Tibial nerve (tissue), 4 donors: Measurements from ENCODE around the gene RARB.

Experiments
- EP300 ChIP-seq, 2 donors: sonication (generic); formaldehyde crosslinking; IDR thresholded peaks; one replicate each; pipeline ENCODE4 v1.6.1; 2017; ENCODE audit warnings: antibody characterized with exemption in 2 of 2, mild to moderate bottlenecking in 1 of 2
- POLR2A ChIP-seq, 2 donors: fragments of 450-650 bp; IDR thresholded peaks; one replicate each; pipeline ENCODE4 v1.6.1; 2017; ENCODE audit warnings: antibody characterized with exemption in 2 of 2, mild to moderate bottlenecking in 2 of 2, moderate library complexity in 2 of 2
- TF ChIP-seq, protein P1 (sequence below), 5 experiments: fragments of 200-600 bp in 3 of 5; fragments of 450-650 bp in 2 of 5; sonication (generic) in 3 of 5; IDR thresholded peaks; one replicate each; pipeline ENCODE4 v1.5.1; 2016 to 2019; ENCODE audit warnings: antibody characterized with exemption in 5 of 5, mild to moderate bottlenecking in 3 of 5, moderate library complexity in 2 of 5

DNA sequence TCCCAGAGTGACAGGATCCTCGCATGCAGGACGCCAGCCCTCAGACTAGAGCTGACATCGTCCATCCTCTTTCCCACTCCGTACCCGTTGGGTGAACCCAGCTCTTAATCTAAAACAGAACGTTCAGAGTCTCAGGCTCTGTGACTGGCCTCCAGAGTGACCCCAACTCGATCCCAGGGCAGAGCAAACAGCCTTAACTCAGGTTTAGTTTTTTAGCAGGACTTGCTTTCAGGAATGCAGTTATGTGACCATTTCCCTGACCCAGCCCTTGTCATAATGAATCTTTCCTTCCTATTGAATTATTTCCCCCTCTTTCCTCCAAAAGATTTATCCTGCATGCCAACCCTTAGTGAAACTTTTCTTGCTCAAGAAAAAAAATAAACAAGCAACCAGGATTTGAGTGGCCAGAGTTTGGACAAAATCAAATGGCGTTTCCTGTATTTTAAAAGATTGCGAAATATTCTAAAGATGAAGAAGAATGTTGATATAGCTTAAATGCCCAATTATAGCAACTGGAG is 47.8 kb upstream of the RARB start:
- TF ChIP-seq, protein P1, sequence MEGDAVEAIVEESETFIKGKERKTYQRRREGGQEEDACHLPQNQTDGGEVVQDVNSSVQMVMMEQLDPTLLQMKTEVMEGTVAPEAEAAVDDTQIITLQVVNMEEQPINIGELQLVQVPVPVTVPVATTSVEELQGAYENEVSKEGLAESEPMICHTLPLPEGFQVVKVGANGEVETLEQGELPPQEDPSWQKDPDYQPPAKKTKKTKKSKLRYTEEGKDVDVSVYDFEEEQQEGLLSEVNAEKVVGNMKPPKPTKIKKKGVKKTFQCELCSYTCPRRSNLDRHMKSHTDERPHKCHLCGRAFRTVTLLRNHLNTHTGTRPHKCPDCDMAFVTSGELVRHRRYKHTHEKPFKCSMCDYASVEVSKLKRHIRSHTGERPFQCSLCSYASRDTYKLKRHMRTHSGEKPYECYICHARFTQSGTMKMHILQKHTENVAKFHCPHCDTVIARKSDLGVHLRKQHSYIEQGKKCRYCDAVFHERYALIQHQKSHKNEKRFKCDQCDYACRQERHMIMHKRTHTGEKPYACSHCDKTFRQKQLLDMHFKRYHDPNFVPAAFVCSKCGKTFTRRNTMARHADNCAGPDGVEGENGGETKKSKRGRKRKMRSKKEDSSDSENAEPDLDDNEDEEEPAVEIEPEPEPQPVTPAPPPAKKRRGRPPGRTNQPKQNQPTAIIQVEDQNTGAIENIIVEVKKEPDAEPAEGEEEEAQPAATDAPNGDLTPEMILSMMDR (IDR thresholded peaks at IDR 0.05): no peak
- no peak for TF ChIP-seq POLR2A (IDR thresholded peaks at IDR 0.05)
- no peak for TF ChIP-seq EP300 (IDR thresholded peaks at IDR 0.05)
